H1 (cell line): ENCODE measurements around the gene CFAP92. TPM values are rescaled to one million over a fixed set of nuclear protein-coding genes. Genes with fewer than 3 reads are reported as not detected.

Experiments used
- EZH2 ChIP-seq: fragments of 200-600 bp; sonication (generic); IDR thresholded peaks from 2 replicates; pipeline ENCODE4 v1.7.1; 2012; ENCODE audit warnings: low read depth, mild to moderate bottlenecking, moderate library complexity, low read length, inconsistent platforms; ENCODE audit not compliant: severe bottlenecking
- KDM4A ChIP-seq: IDR thresholded peaks from one replicate; pipeline ENCODE4 v1.7.1; 2012; ENCODE audit warnings: low read depth, mild to moderate bottlenecking, moderate library complexity, low read length, inconsistent platforms; ENCODE audit not compliant: severe bottlenecking
- RNF2 ChIP-seq: fragments of 200-900, 300-1000 bp; sonication (generic); IDR thresholded peaks from 2 replicates; pipeline ENCODE4 v1.7.1; 2016; ENCODE audit warnings: borderline replicate concordance, low read depth, mild to moderate bottlenecking, antibody characterized with exemption, low read length; ENCODE audit not compliant: poor library complexity, severe bottlenecking; ENCODE audit errors: missing control alignments
- SP1 ChIP-seq: IDR thresholded peaks from 2 replicates; pipeline ENCODE4 v1.6.1; 2011; ENCODE audit warnings: low read depth, low read length
- polyA plus RNA-seq, 7 experiments: library from polyadenylated mRNA; depleted of rRNA in 3 of 7; stranded (reverse) in 5 of 7; unstranded in 2 of 7; fragments of >200 nt in 5 of 7; fragments of 200-250 nt in 2 of 7; gene quantifications; 1 replicate in 5 of 7; 2 replicates in 1 of 7; 4 replicates in 1 of 7; pipeline versions ENCODE4 v1.2.1 to v1.2.3, GENCODE V29; 2011 to 2013; ENCODE audit warnings: missing spikeins in 2 of 7, mixed read lengths in 2 of 7
- total RNA-seq: library from RNA; stranded (reverse); fragmentation: NEBNext Ultra II Directional; extraction: Animal tissue kit (Norgen Biotek cat#: 25700); gene quantifications from 2 replicates; pipeline ENCODE4 v1.2.1, GENCODE V29; 2021

CFAP92 gene
- total and polyA plus RNA-seq, 2 of the 8 experiments (the other 6 are each of a cell fraction or from before 2014, with no cell fraction given) = 0.77 to 2.0 TPM

- TF ChIP-seq KDM4A (peak; percentile 97), EZH2 (no peak), SP1 (0 out of 2 replicates have a peak, but pooled peaks have one; percentile 56), RNF2 (peak; percentile 54)
Measured at GRCh38 chr3:129026728-129027543, 33.1 kb upstream of the CFAP92 start (continued).
